SU-DHL-6 (cell line): ENCODE data around the gene ADGRD2.

Source experiments
- EZH2phosphoT487 ChIP-seq: fragments of 200-600 bp; sonication (generic), shearing (Covaris generic); conservative IDR thresholded peaks from 2 replicates; pipeline ENCODE4 v1.6.1; 2018; ENCODE audit warnings: mild to moderate bottlenecking, antibody characterized with exemption, low read length, moderate library complexity, mixed read lengths
- TF ChIP-seq, protein P1 (sequence below): fragments of 200-600 bp; sonication (generic); IDR thresholded peaks from one replicate; pipeline ENCODE4 v1.5.1; 2017; ENCODE audit warnings: antibody characterized with exemption, mild to moderate bottlenecking, low read length, moderate library complexity; ENCODE audit not compliant: insufficient read depth, poor library complexity, severe bottlenecking

DNA sequence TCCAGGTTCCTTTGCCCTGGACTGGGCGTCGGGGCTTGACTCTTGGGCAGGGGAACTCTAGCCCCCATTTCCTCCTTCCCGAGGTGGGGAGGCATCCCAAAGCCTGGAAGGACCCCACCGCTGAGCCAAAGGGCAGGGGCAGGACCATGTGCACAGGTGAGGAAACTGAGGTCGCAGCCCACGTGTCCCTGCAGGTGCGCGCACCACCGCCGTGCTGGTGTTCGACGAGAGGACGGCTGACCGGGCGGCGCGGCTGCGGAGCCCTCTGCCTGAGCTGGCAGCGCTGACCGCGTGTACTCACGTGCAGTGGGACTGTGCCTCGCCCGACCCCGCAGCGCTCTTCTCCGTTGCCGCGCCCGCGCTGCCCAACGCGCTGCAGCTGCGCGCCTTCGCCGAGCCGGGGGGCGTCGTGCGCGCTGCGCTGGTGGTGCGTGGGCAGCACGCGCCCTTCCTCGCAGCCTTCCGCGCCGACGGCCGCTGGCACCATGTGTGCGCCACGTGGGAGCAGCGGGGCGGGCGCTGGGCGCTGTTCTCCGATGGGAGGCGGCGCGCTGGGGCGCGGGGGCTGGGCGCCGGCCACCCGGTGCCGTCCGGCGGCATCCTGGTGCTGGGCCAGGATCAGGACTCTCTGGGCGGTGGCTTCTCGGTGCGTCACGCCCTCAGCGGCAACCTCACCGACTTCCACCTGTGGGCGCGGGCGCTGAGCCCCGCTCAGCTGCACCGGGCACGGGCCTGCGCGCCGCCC, 2.8 kb downstream of the ADGRD2 start:
- TF ChIP-seq, protein P1, sequence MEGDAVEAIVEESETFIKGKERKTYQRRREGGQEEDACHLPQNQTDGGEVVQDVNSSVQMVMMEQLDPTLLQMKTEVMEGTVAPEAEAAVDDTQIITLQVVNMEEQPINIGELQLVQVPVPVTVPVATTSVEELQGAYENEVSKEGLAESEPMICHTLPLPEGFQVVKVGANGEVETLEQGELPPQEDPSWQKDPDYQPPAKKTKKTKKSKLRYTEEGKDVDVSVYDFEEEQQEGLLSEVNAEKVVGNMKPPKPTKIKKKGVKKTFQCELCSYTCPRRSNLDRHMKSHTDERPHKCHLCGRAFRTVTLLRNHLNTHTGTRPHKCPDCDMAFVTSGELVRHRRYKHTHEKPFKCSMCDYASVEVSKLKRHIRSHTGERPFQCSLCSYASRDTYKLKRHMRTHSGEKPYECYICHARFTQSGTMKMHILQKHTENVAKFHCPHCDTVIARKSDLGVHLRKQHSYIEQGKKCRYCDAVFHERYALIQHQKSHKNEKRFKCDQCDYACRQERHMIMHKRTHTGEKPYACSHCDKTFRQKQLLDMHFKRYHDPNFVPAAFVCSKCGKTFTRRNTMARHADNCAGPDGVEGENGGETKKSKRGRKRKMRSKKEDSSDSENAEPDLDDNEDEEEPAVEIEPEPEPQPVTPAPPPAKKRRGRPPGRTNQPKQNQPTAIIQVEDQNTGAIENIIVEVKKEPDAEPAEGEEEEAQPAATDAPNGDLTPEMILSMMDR, result no peak
- no peak for TF ChIP-seq EZH2phosphoT487
